OCI-LY1 (cell line): Measurements from ENCODE around the gene NCSTN.

Experiments
- H2AFZ ChIP-seq: fragments of 200-600 bp; sonication (generic), shearing (Covaris generic); 2 replicates; pipeline ENCODE4 v1.6.0; 2014; ENCODE audit warnings: antibody characterized with exemption, mild to moderate bottlenecking, low read length
- H3F3A ChIP-seq: fragments of 200-600 bp; sonication (generic), shearing (Covaris generic); 2 replicates; pipeline ENCODE4 v1.6.0; 2014; ENCODE audit warnings: mild to moderate bottlenecking, antibody characterized with exemption, low read length, moderate library complexity; ENCODE audit not compliant: insufficient read depth
- H3K27ac ChIP-seq: fragments of 200-600 bp; sonication (generic); 2 replicates; pipeline ENCODE4 v1.5.1; 2014; ENCODE audit warnings: low read length, mixed run types, mild to moderate bottlenecking, low read depth; ENCODE audit not compliant: poor library complexity, severe bottlenecking
- H3K27me3 ChIP-seq: fragments of 200-600 bp; sonication (generic); 2 replicates; pipeline ENCODE4 v1.6.0; 2014; ENCODE audit warnings: antibody characterized with exemption, mild to moderate bottlenecking, low read length, moderate library complexity; ENCODE audit not compliant: insufficient read depth
- H3K36me3 ChIP-seq: fragments of 200-600 bp; sonication (generic); 2 replicates; pipeline ENCODE4 v1.6.1; 2014; ENCODE audit warnings: mild to moderate bottlenecking, antibody characterized with exemption, low read length, moderate library complexity, mixed read lengths; ENCODE audit not compliant: insufficient read depth
- H3K4me1 ChIP-seq: fragments of 200-600 bp; sonication (generic); 2 replicates; pipeline ENCODE4 v1.5.1; 2014; ENCODE audit warnings: mild to moderate bottlenecking, low read length, moderate library complexity; ENCODE audit not compliant: insufficient read depth, severe bottlenecking
- H3K4me2 ChIP-seq: fragments of 200-600 bp; sonication (generic), shearing (Covaris generic); 2 replicates; pipeline ENCODE4 v1.6.1; 2014; ENCODE audit warnings: low read length
- H3K4me3 ChIP-seq: fragments of 200-600 bp; sonication (generic); 2 replicates; pipeline ENCODE4 v1.5.1; 2014; ENCODE audit warnings: low read length, low read depth, mild to moderate bottlenecking, mixed read lengths; ENCODE audit not compliant: poor library complexity, severe bottlenecking
- H3K79me2 ChIP-seq: fragments of 200-600 bp; shearing (Covaris generic); 2 replicates; pipeline ENCODE4 v1.6.1; 2016; ENCODE audit warnings: mixed run types, low read length, mixed read lengths; ENCODE audit not compliant: insufficient read depth
- H3K9ac ChIP-seq: fragments of 200-600 bp; sonication (generic), shearing (Covaris generic); 2 replicates; pipeline ENCODE4 v1.6.1; 2014; ENCODE audit warnings: mild to moderate bottlenecking, low read length, mixed read lengths
- H3K9me2 ChIP-seq: fragments of 200-600 bp; sonication (generic), shearing (Covaris generic); 2 replicates; pipeline ENCODE4 v1.6.1; 2014; ENCODE audit warnings: low read depth, mild to moderate bottlenecking, low read length, mixed read lengths
- H3K9me3 ChIP-seq: fragments of 200-600 bp; shearing (Covaris generic); 2 replicates; pipeline ENCODE4 v1.6.1; 2014; ENCODE audit warnings: low read length, mixed read lengths
- H4K20me1 ChIP-seq: fragments of 200-600 bp; sonication (generic), shearing (Covaris generic); 2 replicates; pipeline ENCODE4 v1.6.0; 2016; ENCODE audit warnings: mild to moderate bottlenecking, low read length; ENCODE audit not compliant: insufficient read depth
- CTCF ChIP-seq: fragments of 200-600 bp; sonication (generic), shearing (Covaris generic); IDR thresholded peaks from 2 replicates; pipeline ENCODE4 v1.5.1; 2017; ENCODE audit warnings: mild to moderate bottlenecking, antibody characterized with exemption, low read length, moderate library complexity, mixed read lengths
- EZH2 ChIP-seq: fragments of 200-600 bp; sonication (generic), shearing (Covaris generic); IDR thresholded peaks from 2 replicates; pipeline ENCODE4 v1.8.0; 2017; ENCODE audit warnings: borderline replicate concordance, mixed run types, mild to moderate bottlenecking, antibody characterized with exemption, low read length, moderate library complexity, mixed read lengths

NCSTN gene

GRCh38 chr1:160405331-160405877 lies 62.2 kb downstream of the NCSTN start:
- H3K4me3 ChIP-seq = no peak overlapping the region
- no peak for TF ChIP-seq EZH2
- no peak for TF ChIP-seq CTCF
- H3K9me2 ChIP-seq = no peaks in the 10 kb centered on the region
- H3F3A ChIP-seq = no peaks in the 10 kb centered on the region
- H3K36me3 ChIP-seq = no peaks in the 10 kb centered on the region
- H2AFZ ChIP-seq = no peak overlapping the region
- H4K20me1 ChIP-seq = no peaks in the 10 kb centered on the region
- H3K27ac ChIP-seq = no peak overlapping the region
- H3K9me3 ChIP-seq = no peaks in the 10 kb centered on the region
- H3K4me1 ChIP-seq = peaks cover 11% of the 10 kb centered on the region
- no peak overlapping the region for H3K4me2 ChIP-seq
- H3K9ac ChIP-seq = no peak overlapping the region
- H3K27me3 ChIP-seq = 0 out of 2 replicates have a peak, but pooled peaks cover 10% of the 10 kb centered on the region
- H3K79me2 ChIP-seq = no peaks in the 10 kb centered on the region

GRCh38 chr1:160406131-160406968 lies 63.2 kb downstream of the NCSTN start:
- Histone ChIP-seq H3K4me3 (no peak overlapping the region), H2AFZ (no peak overlapping the region), H3K36me3 (no peaks in the 10 kb centered on the region), H4K20me1 (no peaks in the 10 kb centered on the region), H3K9me3 (no peaks in the 10 kb centered on the region), H3K9me2 (no peaks in the 10 kb centered on the region), H3K27me3 (0 out of 2 replicates have a peak, but pooled peaks cover 5% of the 10 kb centered on the region), H3K27ac (no peak overlapping the region), H3K4me2 (no peak overlapping the region), H3K4me1 (peaks cover 2% of the 10 kb centered on the region), H3K79me2 (no peaks in the 10 kb centered on the region), H3K9ac (no peak overlapping the region), H3F3A (no peaks in the 10 kb centered on the region)
- TF ChIP-seq CTCF = no peak
- no peak for TF ChIP-seq EZH2

DNA sequence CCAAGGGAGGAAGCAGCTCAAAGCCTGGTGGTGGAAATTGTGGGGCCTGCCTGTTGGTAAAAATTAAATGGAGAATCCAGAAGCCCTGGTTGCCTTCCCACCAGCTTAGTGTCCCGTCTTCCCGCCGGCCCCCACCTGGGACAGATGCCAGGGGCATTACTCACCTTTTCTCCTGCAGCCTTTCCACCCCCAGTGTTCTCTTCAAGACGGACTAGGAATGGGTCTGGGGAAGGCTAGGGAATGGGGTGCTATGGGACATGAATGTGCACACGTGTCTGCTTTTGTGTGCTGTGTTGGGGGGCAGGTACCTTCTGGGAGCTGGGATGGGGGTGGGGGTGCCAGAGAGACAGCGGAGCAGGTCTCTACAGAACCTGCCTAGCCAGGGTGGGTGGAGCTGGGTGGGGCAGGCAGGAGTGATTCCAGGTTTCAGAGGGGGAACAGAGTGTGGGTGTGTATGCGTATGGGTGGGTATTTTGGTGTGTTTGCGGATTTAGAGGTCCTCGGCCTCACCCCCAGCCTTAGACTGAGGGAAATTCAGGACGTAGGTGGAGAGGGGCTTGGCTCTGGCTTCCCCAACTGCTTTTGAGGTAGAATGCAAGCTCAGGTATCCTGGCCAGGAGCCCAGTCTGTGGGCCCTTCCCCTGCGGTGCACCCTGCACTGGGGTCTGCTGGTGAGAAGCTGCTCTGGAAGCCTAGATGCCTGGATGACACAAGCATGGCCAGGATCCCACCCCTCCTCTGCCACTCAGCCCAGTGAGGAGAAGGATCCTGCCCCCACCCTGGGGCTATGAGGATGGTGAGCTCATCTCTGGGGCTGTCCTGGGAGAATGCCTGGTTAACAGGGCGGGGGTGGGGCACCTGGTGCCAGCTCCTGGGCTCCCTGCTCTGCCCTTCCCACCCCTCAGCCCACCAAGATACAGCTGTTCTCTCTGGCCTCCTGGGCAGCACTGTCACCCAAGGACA lies 64.9 kb downstream of the NCSTN start:
- H3K36me3 ChIP-seq = no peaks in the 10 kb centered on the region
- H3K9me2 ChIP-seq = no peaks in the 10 kb centered on the region
- no peak overlapping the region for H3K9ac ChIP-seq
- 0 out of 2 replicates have a peak, but pooled peaks cover 4% of the 10 kb centered on the region for H3K27me3 ChIP-seq
- no peak overlapping the region for H3K4me3 ChIP-seq
- H4K20me1 ChIP-seq = no peaks in the 10 kb centered on the region
- H3K27ac ChIP-seq = no peak overlapping the region
- no peaks in the 10 kb centered on the region for H3K4me1 ChIP-seq
- H3K9me3 ChIP-seq = no peaks in the 10 kb centered on the region
- H3K79me2 ChIP-seq = no peaks in the 10 kb centered on the region
- no peaks in the 10 kb centered on the region for H3F3A ChIP-seq
- TF ChIP-seq EZH2 (no peak), CTCF (no peak)
- H2AFZ ChIP-seq = no peak overlapping the region
- no peak overlapping the region for H3K4me2 ChIP-seq
